ENCODE measurements around the gene IQCK.
"Not testable (repeated sequence)": the region's sequence is repeated elsewhere in the genome, so short reads cannot be mapped to it uniquely, and the experiment has no call there.

The IQCK gene

GRCh38 chr16:19760356-19761060 is 42.4 kb downstream of the IQCK start:
- DNase-seq: no peak

GRCh38 chr16:19765860-19766553 is 47.9 kb downstream of the IQCK start:
- no peak for DNase-seq

GRCh38 chr16:19766554-19766884 is 48.4 kb downstream of the IQCK start:
- DNase-seq: no peak

- no peak for DNase-seq
These were observed 48.9 kb downstream of the IQCK start for GRCh38 chr16:19766988-19767387.

- DNase-seq: no peak
These were observed 49.4 kb downstream of the IQCK start for GRCh38 chr16:19767497-19767896.

- DNase-seq: no peak
These were observed 51.2 kb downstream of the IQCK start for GRCh38 chr16:19769239-19769638.

GRCh38 chr16:19771040-19771439 is 53.0 kb downstream of the IQCK start:
- DNase-seq: no peak

GRCh38 chr16:19771796-19772195 is 53.7 kb downstream of the IQCK start:
- no peak for DNase-seq

GRCh38 chr16:19774024-19774423 is 56.0 kb downstream of the IQCK start:
- no peak for DNase-seq

- no peak for DNase-seq
These were observed 58.1 kb downstream of the IQCK start for GRCh38 chr16:19776147-19776546.

GRCh38 chr16:19776565-19776964 is 58.5 kb downstream of the IQCK start:
- DNase-seq: no peak

- DNase-seq: no peak
These were observed 62.2 kb downstream of the IQCK start for GRCh38 chr16:19780321-19780720.

GRCh38 chr16:19781226-19781625 is 63.2 kb downstream of the IQCK start:
- no peak for DNase-seq

- no peak for DNase-seq
These were observed 65.5 kb downstream of the IQCK start for GRCh38 chr16:19783363-19784182.

- DNase-seq: no peak
These were observed 66.2 kb downstream of the IQCK start for GRCh38 chr16:19784183-19784736.

GRCh38 chr16:19785081-19785480 is 67.0 kb downstream of the IQCK start:
- no peak for DNase-seq

- DNase-seq: no peak
These were observed 67.5 kb downstream of the IQCK start for GRCh38 chr16:19785512-19786130.

- DNase-seq: not testable (repeated sequence)
These were observed 83.3 kb downstream of the IQCK start for GRCh38 chr16:19801369-19801768.

GRCh38 chr16:19801824-19802223 is 83.8 kb downstream of the IQCK start:
- DNase-seq: not testable (repeated sequence)

GRCh38 chr16:19802612-19803011 is 84.5 kb downstream of the IQCK start:
- no peak for DNase-seq

- DNase-seq: peak; percentile 89
These were observed 86.7 kb downstream of the IQCK start for GRCh38 chr16:19804538-19805323.

- no peak for DNase-seq
These were observed 87.5 kb downstream of the IQCK start for GRCh38 chr16:19805459-19806162.

Data from NCI-H2081 treated with DMSO at 0.1 percent for 48 hours (cell line).